HepG2 (cell line): Measurements from ENCODE around the gene IPO9. TPM values are rescaled to one million over a fixed set of nuclear protein-coding genes. Genes with fewer than 3 reads are reported as not detected.

Experiments
- AHR ChIP-seq: IDR thresholded peaks from 2 replicates; pipeline ENCODE4 v1.6.1; 2018; ENCODE audit warnings: missing genetic modification reagents, missing compliant biosample characterization
- ARNT ChIP-seq: fragments of 450-650 bp; IDR thresholded peaks from 2 replicates; pipeline ENCODE4 v1.6.1; 2017
- ATAD3A ChIP-seq: sonication (generic); formaldehyde crosslinking; IDR thresholded peaks from 2 replicates; pipeline ENCODE4 v1.4.0; 2020; ENCODE audit warnings: missing genetic modification reagents
- CAMTA2 ChIP-seq: sonication (generic); formaldehyde crosslinking; IDR thresholded peaks from 2 replicates; pipeline ENCODE4 v1.4.0; 2020; ENCODE audit warnings: mild to moderate bottlenecking, missing genetic modification reagents, borderline replicate concordance
- DMTF1 ChIP-seq: sonication (generic); formaldehyde crosslinking; IDR thresholded peaks from 2 replicates; pipeline ENCODE4 v1.4.0; 2020; ENCODE audit warnings: mild to moderate bottlenecking, missing genetic modification reagents
- DPF2 ChIP-seq: sonication (generic); formaldehyde crosslinking; IDR thresholded peaks from 2 replicates; pipeline ENCODE4 v1.4.0; 2020; ENCODE audit warnings: mild to moderate bottlenecking, low read depth, missing genetic modification reagents, borderline replicate concordance
- HOXD1 ChIP-seq: sonication (generic); formaldehyde crosslinking; IDR thresholded peaks from 2 replicates; pipeline ENCODE4 v1.5.0; 2020; ENCODE audit warnings: missing genetic modification reagents
- IKZF5 ChIP-seq: IDR thresholded peaks from 2 replicates; pipeline ENCODE4 v1.6.1; 2018; ENCODE audit warnings: missing genetic modification reagents, mild to moderate bottlenecking, missing compliant biosample characterization
- MIER3 ChIP-seq: IDR thresholded peaks from 2 replicates; pipeline ENCODE4 v1.6.1; 2016; ENCODE audit warnings: missing compliant biosample characterization, borderline replicate concordance
- NFE2L2 ChIP-seq: fragments of 150-350 bp; IDR thresholded peaks from 2 replicates; pipeline ENCODE4 v1.6.1; 2014; ENCODE audit warnings: low read length
- NFRKB ChIP-seq: fragments of 450-650 bp; IDR thresholded peaks from 2 replicates; pipeline ENCODE4 v1.6.1; 2017
- PCBP2 ChIP-seq: fragments of 200-400 bp; formaldehyde crosslinking; optimal IDR thresholded peaks from 2 replicates; pipeline ENCODE3; 2018; ENCODE audit warnings: low read length, low read depth; ENCODE audit not compliant: poor library complexity, severe bottlenecking
- RBM39 ChIP-seq: fragments of 200-400 bp; formaldehyde crosslinking; IDR thresholded peaks from one replicate; pipeline ENCODE4 v1.6.1; 2018; ENCODE audit warnings: antibody characterized with exemption, mild to moderate bottlenecking, low read depth, low read length; ENCODE audit not compliant: poor library complexity, severe bottlenecking
- SAP130 ChIP-seq: IDR thresholded peaks from 2 replicates; pipeline ENCODE4 v1.6.1; 2016; ENCODE audit warnings: low read depth
- THYN1 ChIP-seq: sonication (generic); formaldehyde crosslinking; IDR thresholded peaks from 2 replicates; pipeline ENCODE4 v1.8.1; 2023; ENCODE audit warnings: low read depth, mild to moderate bottlenecking, moderate library complexity, missing genetic modification reagents, borderline replicate concordance
- ZBTB1 ChIP-seq: sonication (generic); formaldehyde crosslinking; IDR thresholded peaks from 2 replicates; pipeline ENCODE4 v1.4.0; 2020; ENCODE audit warnings: missing genetic modification reagents, borderline replicate concordance
- ZBTB7B ChIP-seq: sonication (generic); formaldehyde crosslinking; IDR thresholded peaks from 2 replicates; pipeline ENCODE4 v1.4.0; 2020; ENCODE audit warnings: missing genetic modification reagents
- ZFY ChIP-seq: sonication (generic); formaldehyde crosslinking; IDR thresholded peaks from 2 replicates; pipeline ENCODE4 v1.4.0; 2020; ENCODE audit warnings: missing genetic modification reagents
- ZNF12 ChIP-seq: sonication (generic); formaldehyde crosslinking; IDR thresholded peaks from 2 replicates; pipeline ENCODE4 v1.5.0; 2020; ENCODE audit warnings: missing genetic modification reagents
- polyA plus RNA-seq, 8 experiments: library from polyadenylated mRNA; depleted of rRNA in 3 of 8; stranded (reverse) in 7 of 8; unstranded in 1 of 8; fragments of >200 nt; fragmentation: Illumina TruSeq in 4 of 8; extraction: Trizol in 4 of 8; gene quantifications; 2 replicates each; pipeline versions ENCODE4 v1.2.1 to v1.2.3, GENCODE V29; 2011 to 2016; ENCODE audit warnings: low read depth in 4 of 8, missing spikeins in 1 of 8, mixed read lengths in 1 of 8; ENCODE audit not compliant: insufficient read depth in 1 of 8
- total RNA-seq, 5 experiments: library from RNA; depleted of rRNA; stranded (reverse); fragments of >200 nt; fragmentation: Illumina TruSeq; extraction: Trizol; gene quantifications; 2 replicates each; pipeline ENCODE4 v1.2.3, GENCODE V29; 2016; ENCODE audit warnings: low read depth in 1 of 5
- TF ChIP-seq, protein P1 (sequence below): sonication (generic); formaldehyde crosslinking; IDR thresholded peaks from 2 replicates; pipeline ENCODE4 v1.5.0; 2020; ENCODE audit warnings: missing genetic modification reagents
- TF ChIP-seq, protein P2 (sequence below): sonication (generic); formaldehyde crosslinking; IDR thresholded peaks from 2 replicates; pipeline ENCODE4 v1.5.0; 2020; ENCODE audit warnings: mild to moderate bottlenecking, missing genetic modification reagents, borderline replicate concordance

The IPO9 gene
- total and polyA plus RNA-seq, 2 of the 13 experiments (the other 11 are each of a cell fraction or from before 2014, with no cell fraction given) = 31.0 to 34.8 TPM

GRCh38 chr1:201895913-201896807 lies 67.2 kb downstream of the IPO9 start (continued):
- TF ChIP-seq THYN1 (CRISPR knock-in tag) = no peak
- TF ChIP-seq, protein P1, sequence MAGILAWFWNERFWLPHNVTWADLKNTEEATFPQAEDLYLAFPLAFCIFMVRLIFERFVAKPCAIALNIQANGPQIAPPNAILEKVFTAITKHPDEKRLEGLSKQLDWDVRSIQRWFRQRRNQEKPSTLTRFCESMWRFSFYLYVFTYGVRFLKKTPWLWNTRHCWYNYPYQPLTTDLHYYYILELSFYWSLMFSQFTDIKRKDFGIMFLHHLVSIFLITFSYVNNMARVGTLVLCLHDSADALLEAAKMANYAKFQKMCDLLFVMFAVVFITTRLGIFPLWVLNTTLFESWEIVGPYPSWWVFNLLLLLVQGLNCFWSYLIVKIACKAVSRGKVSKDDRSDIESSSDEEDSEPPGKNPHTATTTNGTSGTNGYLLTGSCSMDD = no peak
- TF ChIP-seq ZBTB7B = no peak
- no peak for TF ChIP-seq ZBTB1 (CRISPR knock-in tag)
- no peak for TF ChIP-seq ZNF12 (CRISPR knock-in tag)
- no peak for TF ChIP-seq NFRKB
- peak; percentile 33; the same call in 1 of the 2 replicates for TF ChIP-seq SAP130 (CRISPR knock-in tag)
- TF ChIP-seq ATAD3A (CRISPR knock-in tag) = no peak
- TF ChIP-seq RBM39 = no peak
- no peak for TF ChIP-seq DMTF1
- peak; percentile 49; the same call in 1 of the 2 replicates for TF ChIP-seq IKZF5 (CRISPR knock-in tag)
- TF ChIP-seq DPF2 (CRISPR knock-in tag) = no peak
- TF ChIP-seq, protein P2, sequence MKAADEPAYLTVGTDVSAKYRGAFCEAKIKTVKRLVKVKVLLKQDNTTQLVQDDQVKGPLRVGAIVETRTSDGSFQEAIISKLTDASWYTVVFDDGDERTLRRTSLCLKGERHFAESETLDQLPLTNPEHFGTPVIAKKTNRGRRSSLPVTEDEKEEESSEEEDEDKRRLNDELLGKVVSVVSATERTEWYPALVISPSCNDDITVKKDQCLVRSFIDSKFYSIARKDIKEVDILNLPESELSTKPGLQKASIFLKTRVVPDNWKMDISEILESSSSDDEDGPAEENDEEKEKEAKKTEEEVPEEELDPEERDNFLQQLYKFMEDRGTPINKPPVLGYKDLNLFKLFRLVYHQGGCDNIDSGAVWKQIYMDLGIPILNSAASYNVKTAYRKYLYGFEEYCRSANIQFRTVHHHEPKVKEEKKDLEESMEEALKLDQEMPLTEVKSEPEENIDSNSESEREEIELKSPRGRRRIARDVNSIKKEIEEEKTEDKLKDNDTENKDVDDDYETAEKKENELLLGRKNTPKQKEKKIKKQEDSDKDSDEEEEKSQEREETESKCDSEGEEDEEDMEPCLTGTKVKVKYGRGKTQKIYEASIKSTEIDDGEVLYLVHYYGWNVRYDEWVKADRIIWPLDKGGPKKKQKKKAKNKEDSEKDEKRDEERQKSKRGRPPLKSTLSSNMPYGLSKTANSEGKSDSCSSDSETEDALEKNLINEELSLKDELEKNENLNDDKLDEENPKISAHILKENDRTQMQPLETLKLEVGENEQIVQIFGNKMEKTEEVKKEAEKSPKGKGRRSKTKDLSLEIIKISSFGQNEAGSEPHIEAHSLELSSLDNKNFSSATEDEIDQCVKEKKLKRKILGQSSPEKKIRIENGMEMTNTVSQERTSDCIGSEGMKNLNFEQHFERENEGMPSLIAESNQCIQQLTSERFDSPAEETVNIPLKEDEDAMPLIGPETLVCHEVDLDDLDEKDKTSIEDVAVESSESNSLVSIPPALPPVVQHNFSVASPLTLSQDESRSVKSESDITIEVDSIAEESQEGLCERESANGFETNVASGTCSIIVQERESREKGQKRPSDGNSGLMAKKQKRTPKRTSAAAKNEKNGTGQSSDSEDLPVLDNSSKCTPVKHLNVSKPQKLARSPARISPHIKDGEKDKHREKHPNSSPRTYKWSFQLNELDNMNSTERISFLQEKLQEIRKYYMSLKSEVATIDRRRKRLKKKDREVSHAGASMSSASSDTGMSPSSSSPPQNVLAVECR (CRISPR knock-in tag) = no peak
- TF ChIP-seq ZFY (CRISPR knock-in tag) = no peak; the same call in 1 of the 2 replicates
- TF ChIP-seq PCBP2 = no peak
- no peak for TF ChIP-seq CAMTA2 (CRISPR knock-in tag)
- peak; percentile 74; the same call in 1 of the 2 replicates for TF ChIP-seq AHR (CRISPR knock-in tag)
- no peak for TF ChIP-seq ARNT
- no peak for TF ChIP-seq MIER3 (CRISPR knock-in tag)
- TF ChIP-seq HOXD1 (CRISPR knock-in tag) = no peak
- TF ChIP-seq NFE2L2 = no peak
